GM21515 (cell line): ENCODE results near the gene MARCHF3.
A peak's percentile ranks its signal among the peaks of the same experiment; 100 is the strongest.
"Not testable (repeated sequence)": the region's sequence is repeated elsewhere in the genome, so short reads cannot be mapped to it uniquely, and the experiment has no call there.

Experiments used
- ATAC-seq: cut with Tn5 transposase; IDR thresholded peaks from one replicate; pipeline ENCODE4 v1.9.1; 2021; ENCODE audit not compliant: unreplicated experiment

The MARCHF3 gene

GRCh38 chr5:127030259-127031146, at the start of gene MARCHF3:
Gene MARCHF3, minus strand, starts transcription at chr5:127030558. Its CDS starts 112,387 bp downstream, at chr5:126918171.
- peak; percentile 98 for ATAC-seq

GRCh38 chr5:127079994-127080491, 49.7 kb upstream of the MARCHF3 start:
- no peak for ATAC-seq

GRCh38 chr5:127077366-127077765, 47.0 kb upstream of the MARCHF3 start:
- no peak for ATAC-seq

- ATAC-seq: no peak
These were observed 46.2 kb upstream of the MARCHF3 start for GRCh38 chr5:127076315-127077129.

- no peak for ATAC-seq
These were observed 44.1 kb upstream of the MARCHF3 start for GRCh38 chr5:127074466-127074865.

GRCh38 chr5:127072861-127073846, 42.8 kb upstream of the MARCHF3 start, which contains the start of gene C5orf63:
Gene C5orf63, minus strand, starts transcription at chr5:127073502. Its CDS starts 14,507 bp downstream, at chr5:127058995.
- peak; percentile 100 for ATAC-seq

GRCh38 chr5:127070243-127070642, 39.9 kb upstream of the MARCHF3 start:
- ATAC-seq: no peak

- ATAC-seq: no peak
These were observed 38.3 kb upstream of the MARCHF3 start for GRCh38 chr5:127068493-127069214.

- ATAC-seq: no peak
These were observed 36.4 kb upstream of the MARCHF3 start for GRCh38 chr5:127066721-127067120.

GRCh38 chr5:127064253-127064840, 34.0 kb upstream of the MARCHF3 start:
- no peak for ATAC-seq

- ATAC-seq: no peak
These were observed 33.0 kb upstream of the MARCHF3 start for GRCh38 chr5:127063257-127063913.

- no peak for ATAC-seq
These were observed 31.6 kb upstream of the MARCHF3 start for GRCh38 chr5:127061956-127062355.

GRCh38 chr5:127061537-127061936, 31.2 kb upstream of the MARCHF3 start:
- ATAC-seq: no peak

GRCh38 chr5:127060470-127060985, 30.2 kb upstream of the MARCHF3 start:
- no peak for ATAC-seq

GRCh38 chr5:127056896-127057295, 26.5 kb upstream of the MARCHF3 start:
- ATAC-seq: no peak

- no peak for ATAC-seq
These were observed 25.7 kb upstream of the MARCHF3 start for GRCh38 chr5:127055880-127056653.

GRCh38 chr5:127053551-127053950, 23.2 kb upstream of the MARCHF3 start:
- ATAC-seq: not testable (repeated sequence)

- no peak for ATAC-seq
These were observed 22.7 kb upstream of the MARCHF3 start for GRCh38 chr5:127053049-127053448.
